SK-N-SH (cell line): Measurements from ENCODE around the gene BLOC1S6. TPM values are rescaled to one million over a fixed set of nuclear protein-coding genes. Genes with fewer than 3 reads are reported as not detected.

Source experiments
- CTCF ChIA-PET: fragments of 300-600, 350-600 bp; formaldehyde crosslinking; extraction: SDS; loops from one replicate; lab custom pipeline; 2021; lab: Yijun Ruan, JAX
- POLR2A ChIA-PET: fragments of 350-600 bp; sonication (Branson Sonifier 250); formaldehyde crosslinking; extraction: SDS; loops from one replicate; lab custom pipeline; 2020; ENCODE audit warnings: antibody characterized with exemption, inconsistent platforms; lab: Yijun Ruan, JAX
- DNase-seq: peaks from one replicate; pipeline ENCODE4 v3.0.0; 2012
- H2AFZ ChIP-seq: fragments of 200-600 bp; sonication (generic); 2 replicates; pipeline ENCODE4 v1.8.1; 2016; ENCODE audit warnings: antibody characterized with exemption, mild to moderate bottlenecking, low read depth
- H3F3A ChIP-seq: fragments of 200-600 bp; sonication (generic); replicated peaks from 2 replicates; pipeline ENCODE3; 2016; ENCODE audit warnings: antibody characterized with exemption, mild to moderate bottlenecking; ENCODE audit not compliant: insufficient read depth
- H3K27ac ChIP-seq, 2 experiments: fragments of 200-500 bp in 1 of 2; fragments of 200-600 bp in 1 of 2; sonication (Bioruptor generic) in 1 of 2; sonication (generic), shearing (Covaris generic) in 1 of 2; 2 replicates each; pipeline versions ENCODE4 v1.5.1 to v1.6.1; 2014 to 2016; ENCODE audit warnings: low read depth in 2 of 2, inconsistent platforms in 1 of 2, low read length in 1 of 2, mild to moderate bottlenecking in 1 of 2, mixed read lengths in 1 of 2
- H3K27me3 ChIP-seq: fragments of 200-600 bp; sonication (generic), shearing (Covaris generic); 2 replicates; pipeline ENCODE4 v1.6.1; 2016; ENCODE audit warnings: mixed run types; ENCODE audit not compliant: insufficient read depth
- H3K36me3 ChIP-seq, 2 experiments: fragments of 200-500 bp in 1 of 2; fragments of 200-600 bp in 1 of 2; sonication (Bioruptor generic) in 1 of 2; sonication (generic) in 1 of 2; replicated peaks in 1 of 2; 2 replicates each; pipeline versions ENCODE3 to v1.5.1; 2014 to 2016; ENCODE audit warnings: low read length in 1 of 2, mild to moderate bottlenecking in 1 of 2; ENCODE audit not compliant: insufficient read depth in 2 of 2, control insufficient read depth in 1 of 2
- H3K4me1 ChIP-seq, 2 experiments: fragments of 200-500 bp in 1 of 2; fragments of 200-600 bp in 1 of 2; sonication (Bioruptor generic) in 1 of 2; sonication (generic), shearing (Covaris generic) in 1 of 2; 2 replicates each; pipeline versions ENCODE4 v1.5.1 to v1.6.1; 2014 to 2016; ENCODE audit warnings: low read depth in 1 of 2, low read length in 1 of 2, mixed run types in 1 of 2; ENCODE audit not compliant: insufficient read depth in 2 of 2, control insufficient read depth in 1 of 2
- H3K4me2 ChIP-seq: fragments of 200-600 bp; sonication (generic), shearing (Covaris generic); 2 replicates; pipeline ENCODE4 v1.6.1; 2017; ENCODE audit warnings: mixed run types
- H3K4me3 ChIP-seq, 2 experiments: fragments of 200-500 bp in 1 of 2; fragments of 200-600 bp in 1 of 2; sonication (Bioruptor generic) in 1 of 2; sonication (generic), shearing (Covaris generic) in 1 of 2; 2 replicates each; pipeline versions ENCODE4 v1.5.1 to v1.8.1; 2014 to 2016; ENCODE audit warnings: low read depth in 2 of 2, inconsistent platforms in 1 of 2, low read length in 1 of 2, mild to moderate bottlenecking in 1 of 2, mixed read lengths in 1 of 2, moderate library complexity in 1 of 2
- H3K79me2 ChIP-seq: fragments of 200-600 bp; sonication (generic); 2 replicates; pipeline ENCODE4 v1.8.1; 2017; ENCODE audit warnings: mild to moderate bottlenecking; ENCODE audit not compliant: insufficient read depth
- H3K9ac ChIP-seq: fragments of 200-600 bp; sonication (generic); 2 replicates; pipeline ENCODE4 v1.6.1; 2017; ENCODE audit warnings: mixed run types
- H3K9me2 ChIP-seq: fragments of 200-600 bp; sonication (generic); 2 replicates; pipeline ENCODE4 v1.6.1; 2017; ENCODE audit warnings: mixed run types
- H3K9me3 ChIP-seq: fragments of 200-600 bp; sonication (generic); 2 replicates; pipeline ENCODE4 v1.6.1; 2017; ENCODE audit warnings: mixed run types, mild to moderate bottlenecking, moderate library complexity
- H4K20me1 ChIP-seq: fragments of 200-600 bp; sonication (generic); 2 replicates; pipeline ENCODE4 v1.6.1; 2017; ENCODE audit warnings: mild to moderate bottlenecking, mixed run types; ENCODE audit not compliant: insufficient read depth
- CHD2 ChIP-seq: fragments of 150-350 bp; IDR thresholded peaks from 2 replicates; pipeline ENCODE4 v1.6.1; 2018; ENCODE audit warnings: low read length; ENCODE audit not compliant: partially characterized antibody
- EZH2phosphoT487 ChIP-seq: fragments of 200-600 bp; sonication (generic); IDR thresholded peaks from 2 replicates; pipeline ENCODE4 v1.6.1; 2017; ENCODE audit warnings: low read depth, mixed run types, mild to moderate bottlenecking, antibody characterized with exemption, moderate library complexity, borderline replicate concordance
- FOSL2 ChIP-seq: IDR thresholded peaks from 2 replicates; pipeline ENCODE4 v1.4.0; 2012; ENCODE audit warnings: low read depth, mild to moderate bottlenecking, moderate library complexity, borderline replicate concordance
- GABPA ChIP-seq: IDR thresholded peaks from 2 replicates; pipeline ENCODE4 v1.4.0; 2012; ENCODE audit warnings: low read depth, mild to moderate bottlenecking
- IRF3 ChIP-seq: fragments of 150-350 bp; IDR thresholded peaks from 2 replicates; pipeline ENCODE4 v1.6.1; 2016; ENCODE audit warnings: mild to moderate bottlenecking, low read depth, low read length
- MXI1 ChIP-seq: IDR thresholded peaks from 2 replicates; pipeline ENCODE4 v1.6.1; 2012; ENCODE audit warnings: mild to moderate bottlenecking, low read depth, low read length, improper control_type of control experiment
- NRF1 ChIP-seq: IDR thresholded peaks from 2 replicates; pipeline ENCODE4 v1.6.1; 2012; ENCODE audit warnings: low read depth, mild to moderate bottlenecking, low read length
- PBX3 ChIP-seq: IDR thresholded peaks from 2 replicates; pipeline ENCODE4; 2012
- REST ChIP-seq: IDR thresholded peaks from 2 replicates; pipeline ENCODE4 v1.6.1; 2012; ENCODE audit warnings: mild to moderate bottlenecking, low read depth, low read length, moderate library complexity
- RFX5 ChIP-seq: IDR thresholded peaks from 2 replicates; pipeline ENCODE4 v1.6.1; 2012; ENCODE audit warnings: mild to moderate bottlenecking, improper control_type of control experiment, low read length
- TAF1 ChIP-seq: IDR thresholded peaks from 2 replicates; pipeline ENCODE4 v1.6.1; 2012; ENCODE audit warnings: low read depth, mild to moderate bottlenecking, low read length, moderate library complexity, borderline replicate concordance
- TEAD4 ChIP-seq: IDR thresholded peaks from 2 replicates; pipeline ENCODE4 v1.4.0; 2012; ENCODE audit warnings: mild to moderate bottlenecking, borderline replicate concordance; ENCODE audit not compliant: insufficient read depth
- USF1 ChIP-seq: IDR thresholded peaks from 2 replicates; pipeline ENCODE4 v1.4.0; 2012; ENCODE audit warnings: low read depth, borderline replicate concordance
- WGBS: methylation state at CpG from one replicate; pipeline ENCODE4 v1.1.6; 2017; ENCODE audit warnings: low lambda C conversion rate; 5-methylcytosine and 5-hydroxymethylcytosine counted together
- polyA plus RNA-seq, 3 experiments: library from polyadenylated mRNA; depleted of rRNA; stranded (reverse); fragments of >200 nt; gene quantifications; 2 replicates each; pipeline ENCODE4 v1.2.3, GENCODE V29; 2012

BLOC1S6 gene
- polyA plus RNA-seq, 1 of the 3 experiments (the other 2 are of a cell fraction), result 11.3 TPM

- no peak for DNase-seq
- H2AFZ ChIP-seq, result no peak overlapping the region
- WGBS, result no CpG with 5 or more reads among the region's 35 CpGs
- POLR2A ChIA-PET, result no interaction called here
- H3K27ac ChIP-seq, result no peak overlapping the region
- CTCF ChIA-PET, result interaction anchor here (1.0 kb wide), 1 partner anchor 55 kb away, joined by 3 read pairs; no protein-coding TSS in a partner anchor
- H3K4me3 ChIP-seq, result no peak overlapping the region
- no peak for TF ChIP-seq CHD2
- TF ChIP-seq GABPA, result no peak
- TF ChIP-seq EZH2phosphoT487, result no peak
- TF ChIP-seq IRF3, result no peak
- TF ChIP-seq MXI1, result no peak
- no peak for TF ChIP-seq PBX3
- TF ChIP-seq TAF1, result no peak
- no peak for TF ChIP-seq FOSL2
- TF ChIP-seq RFX5, result no peak
- no peak for TF ChIP-seq USF1
- TF ChIP-seq TEAD4, result no peak
- TF ChIP-seq REST, result no peak
- no peak for TF ChIP-seq NRF1
- H3K4me2 ChIP-seq, result no peak overlapping the region
- H4K20me1 ChIP-seq, result no peaks in the 10 kb centered on the region
- no peaks in the 10 kb centered on the region for H3F3A ChIP-seq
- H3K4me1 ChIP-seq, result no peaks in the 10 kb centered on the region; a peak in 1 of 4 replicates
- H3K9ac ChIP-seq, result no peak overlapping the region
- no peaks in the 10 kb centered on the region for H3K9me3 ChIP-seq
- no peaks in the 10 kb centered on the region for H3K36me3 ChIP-seq
- no peaks in the 10 kb centered on the region for H3K79me2 ChIP-seq
- H3K27me3 ChIP-seq, result no peaks in the 10 kb centered on the region
- H3K9me2 ChIP-seq, result no peaks in the 10 kb centered on the region
Measured at GRCh38 chr15:45650889-45651525, 63.8 kb downstream of the BLOC1S6 start.
